HG03442 (cell line): ENCODE data around the gene USP38.
"Not testable (repeated sequence)": the region's sequence is repeated elsewhere in the genome, so short reads cannot be mapped to it uniquely, and the experiment has no call there.

Source experiments
- ATAC-seq: cut with Tn5 transposase; IDR thresholded peaks from one replicate; pipeline ENCODE4 v1.9.1; 2021; ENCODE audit warnings: mild to moderate bottlenecking, moderate library complexity; ENCODE audit not compliant: unreplicated experiment

USP38 gene, protein sequence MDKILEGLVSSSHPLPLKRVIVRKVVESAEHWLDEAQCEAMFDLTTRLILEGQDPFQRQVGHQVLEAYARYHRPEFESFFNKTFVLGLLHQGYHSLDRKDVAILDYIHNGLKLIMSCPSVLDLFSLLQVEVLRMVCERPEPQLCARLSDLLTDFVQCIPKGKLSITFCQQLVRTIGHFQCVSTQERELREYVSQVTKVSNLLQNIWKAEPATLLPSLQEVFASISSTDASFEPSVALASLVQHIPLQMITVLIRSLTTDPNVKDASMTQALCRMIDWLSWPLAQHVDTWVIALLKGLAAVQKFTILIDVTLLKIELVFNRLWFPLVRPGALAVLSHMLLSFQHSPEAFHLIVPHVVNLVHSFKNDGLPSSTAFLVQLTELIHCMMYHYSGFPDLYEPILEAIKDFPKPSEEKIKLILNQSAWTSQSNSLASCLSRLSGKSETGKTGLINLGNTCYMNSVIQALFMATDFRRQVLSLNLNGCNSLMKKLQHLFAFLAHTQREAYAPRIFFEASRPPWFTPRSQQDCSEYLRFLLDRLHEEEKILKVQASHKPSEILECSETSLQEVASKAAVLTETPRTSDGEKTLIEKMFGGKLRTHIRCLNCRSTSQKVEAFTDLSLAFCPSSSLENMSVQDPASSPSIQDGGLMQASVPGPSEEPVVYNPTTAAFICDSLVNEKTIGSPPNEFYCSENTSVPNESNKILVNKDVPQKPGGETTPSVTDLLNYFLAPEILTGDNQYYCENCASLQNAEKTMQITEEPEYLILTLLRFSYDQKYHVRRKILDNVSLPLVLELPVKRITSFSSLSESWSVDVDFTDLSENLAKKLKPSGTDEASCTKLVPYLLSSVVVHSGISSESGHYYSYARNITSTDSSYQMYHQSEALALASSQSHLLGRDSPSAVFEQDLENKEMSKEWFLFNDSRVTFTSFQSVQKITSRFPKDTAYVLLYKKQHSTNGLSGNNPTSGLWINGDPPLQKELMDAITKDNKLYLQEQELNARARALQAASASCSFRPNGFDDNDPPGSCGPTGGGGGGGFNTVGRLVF

GRCh38 chr4:143184503-143185252 lies at the start of gene USP38:
Gene USP38, plus strand, starts transcription at chr4:143184917. Its CDS starts 534 bp downstream, at chr4:143185451.
- peak; percentile 80 for ATAC-seq

GRCh38 chr4:143135358-143135757 lies 49.4 kb upstream of the USP38 start:
- no peak for ATAC-seq

DNA sequence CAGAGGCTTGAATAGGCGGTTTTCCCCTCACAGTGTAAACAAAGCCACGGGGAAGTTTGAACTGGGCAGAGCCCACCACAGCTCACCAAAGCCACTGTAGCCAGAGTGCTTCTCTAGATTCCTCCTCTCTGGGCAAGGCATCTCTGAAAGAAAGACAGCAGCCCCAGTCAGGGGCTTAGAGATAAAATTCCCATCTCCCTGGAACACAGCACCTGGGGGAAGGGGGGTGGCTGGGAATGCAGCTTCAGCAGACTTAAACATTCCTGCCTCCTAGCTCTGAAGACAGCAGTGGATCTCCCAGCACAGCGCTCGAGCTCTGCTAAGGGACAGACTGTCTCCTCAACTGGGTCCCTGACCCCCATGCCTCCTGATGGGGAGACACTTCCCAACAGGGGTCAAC lies 44.0 kb upstream of the USP38 start:
- ATAC-seq = no peak

DNA sequence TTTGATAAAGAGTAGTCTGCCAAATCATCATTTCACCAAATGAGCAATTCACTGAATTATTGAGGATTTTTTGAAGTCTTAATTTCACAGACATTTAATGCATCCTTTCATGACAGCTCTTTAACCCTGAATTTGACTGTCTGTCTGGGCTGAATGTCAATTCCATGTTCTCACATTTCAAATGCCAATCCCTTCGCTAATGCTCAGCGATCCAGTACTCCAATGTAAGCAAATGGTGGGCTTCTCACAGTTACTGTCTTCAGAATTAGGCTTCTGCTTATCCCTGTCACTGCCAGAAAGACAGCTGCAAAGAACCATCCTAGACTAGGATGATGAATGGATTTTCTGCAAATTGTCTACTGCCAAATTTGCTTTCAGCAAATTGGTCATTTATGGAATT lies 36.2 kb upstream of the USP38 start:
- no peak for ATAC-seq

DNA sequence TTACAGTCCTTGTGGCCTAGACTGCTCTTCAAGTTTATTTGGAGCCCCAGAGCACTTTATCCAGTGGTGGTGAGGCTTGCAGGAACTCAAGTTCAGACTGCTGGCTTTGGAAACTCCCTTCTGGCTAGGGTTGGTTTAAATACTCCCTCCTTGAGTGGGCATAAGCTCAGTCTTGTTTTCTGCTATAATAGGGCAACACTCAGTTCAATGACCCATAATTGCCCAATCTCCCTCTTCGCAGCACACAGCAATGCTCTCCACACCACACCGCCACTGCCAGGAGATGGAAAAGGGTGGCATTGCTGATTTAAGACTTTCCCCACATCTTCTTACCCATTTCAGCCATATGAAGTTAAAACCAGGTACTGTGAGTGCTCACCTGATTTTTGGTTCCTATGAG lies 27.9 kb upstream of the USP38 start:
- ATAC-seq = no peak

DNA sequence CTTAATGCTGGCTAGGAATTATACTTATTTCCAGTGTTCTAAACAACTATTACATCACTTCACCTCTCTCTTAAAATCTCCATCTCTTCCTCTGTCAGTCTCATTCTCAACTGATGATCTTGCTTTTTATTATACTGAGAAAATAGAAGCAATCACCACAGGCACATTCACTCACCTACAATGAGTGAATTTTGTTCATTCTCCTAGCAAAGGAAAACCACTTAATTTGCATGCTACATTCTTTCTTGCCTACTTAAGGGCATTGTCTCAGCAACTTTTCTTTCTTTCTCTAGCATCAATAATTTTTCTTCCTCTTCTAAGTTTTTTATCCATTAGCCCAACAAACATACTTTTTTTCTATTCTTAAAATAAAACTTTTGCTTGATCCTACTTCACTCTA lies 21.1 kb upstream of the USP38 start:
- ATAC-seq = no peak

GRCh38 chr4:143166722-143167121 lies 18.0 kb upstream of the USP38 start:
- ATAC-seq = not testable (repeated sequence)

- no peak for ATAC-seq
Observed at GRCh38 chr4:143178923-143179322, 5.8 kb upstream of the USP38 start.

DNA sequence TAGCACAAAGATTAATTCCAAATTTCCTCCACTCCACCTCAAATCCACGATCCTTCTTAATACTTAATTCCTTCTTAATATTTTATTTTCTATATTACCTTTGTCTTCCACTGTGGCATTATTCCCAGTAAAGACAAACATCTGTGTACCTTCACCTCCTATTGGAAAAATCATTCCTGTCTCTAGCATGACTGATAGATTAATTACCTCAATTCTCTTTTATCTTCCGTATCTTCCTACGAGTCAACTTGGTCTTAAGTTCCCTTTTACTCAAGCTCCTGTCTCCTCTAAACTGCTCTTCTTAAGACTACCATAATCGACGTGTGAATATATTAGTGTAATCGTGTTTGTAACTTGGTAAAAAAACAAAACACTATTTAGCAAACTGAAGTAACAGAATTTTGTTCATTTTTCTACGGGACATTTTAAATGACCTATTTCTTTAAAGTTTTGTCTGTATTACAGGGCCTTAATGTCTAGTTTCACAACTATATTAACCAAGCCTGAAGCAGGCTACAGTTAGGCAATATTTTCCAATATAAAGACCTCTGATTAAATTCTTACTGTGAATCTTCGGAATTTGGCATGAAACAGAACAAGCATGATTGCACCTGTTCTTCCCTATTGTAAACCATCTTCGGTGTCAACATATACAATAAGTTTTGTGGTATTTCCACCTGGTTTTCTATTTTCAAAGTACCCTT lies 1.1 kb upstream of the USP38 start:
- ATAC-seq = no peak

- peak; percentile 15 for ATAC-seq
Observed at GRCh38 chr4:143184217-143184502, 557 bp upstream of the USP38 start.

DNA sequence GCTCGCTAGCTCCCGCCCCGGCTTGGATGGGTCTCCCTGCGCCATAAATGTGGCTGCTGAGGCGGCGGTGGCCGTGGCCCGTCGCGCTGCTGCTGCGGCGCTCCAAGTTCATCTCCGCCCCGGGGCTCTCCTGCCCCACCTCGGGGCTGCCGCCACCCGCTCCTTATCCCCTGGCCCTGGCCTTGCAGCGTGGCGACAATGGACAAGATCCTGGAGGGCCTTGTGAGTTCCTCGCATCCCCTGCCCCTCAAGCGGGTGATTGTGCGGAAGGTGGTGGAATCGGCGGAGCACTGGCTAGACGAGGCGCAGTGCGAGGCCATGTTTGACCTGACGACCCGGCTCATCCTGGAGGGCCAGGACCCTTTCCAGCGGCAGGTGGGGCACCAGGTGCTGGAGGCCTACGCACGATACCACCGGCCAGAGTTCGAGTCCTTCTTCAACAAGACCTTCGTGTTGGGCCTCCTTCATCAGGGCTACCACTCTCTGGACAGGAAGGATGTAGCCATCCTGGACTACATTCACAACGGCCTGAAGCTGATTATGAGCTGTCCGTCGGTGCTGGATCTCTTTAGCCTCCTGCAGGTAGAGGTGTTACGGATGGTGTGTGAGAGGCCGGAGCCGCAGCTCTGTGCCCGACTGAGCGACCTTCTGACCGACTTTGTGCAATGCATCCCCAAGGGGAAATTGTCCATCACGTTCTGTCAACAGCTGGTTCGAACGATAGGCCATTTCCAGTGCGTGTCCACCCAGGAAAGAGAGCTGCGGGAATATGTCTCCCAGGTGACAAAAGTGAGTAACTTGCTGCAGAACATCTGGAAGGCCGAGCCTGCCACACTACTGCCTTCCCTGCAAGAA lies 763 bp downstream of the USP38 start:
- ATAC-seq = peak; percentile 25

DNA sequence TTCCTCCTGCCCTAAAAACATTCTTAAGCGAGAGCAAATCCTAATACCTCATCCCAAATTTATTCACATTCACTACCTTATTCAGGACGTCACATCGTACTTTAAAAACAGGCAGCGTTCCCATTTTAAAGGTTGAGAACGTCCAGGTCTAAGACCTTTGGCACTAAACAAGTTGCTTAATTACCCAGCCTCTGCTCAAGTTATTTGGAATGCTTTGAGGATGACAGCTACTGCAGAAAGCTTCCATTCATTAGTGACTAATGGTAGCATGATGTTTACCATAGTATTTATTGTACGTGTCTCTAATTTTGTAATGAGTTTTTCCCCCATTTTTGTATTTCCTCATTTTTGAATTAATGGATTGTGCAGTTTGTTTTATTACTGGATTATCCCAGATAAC lies 1.5 kb downstream of the USP38 start:
- no peak for ATAC-seq

DNA sequence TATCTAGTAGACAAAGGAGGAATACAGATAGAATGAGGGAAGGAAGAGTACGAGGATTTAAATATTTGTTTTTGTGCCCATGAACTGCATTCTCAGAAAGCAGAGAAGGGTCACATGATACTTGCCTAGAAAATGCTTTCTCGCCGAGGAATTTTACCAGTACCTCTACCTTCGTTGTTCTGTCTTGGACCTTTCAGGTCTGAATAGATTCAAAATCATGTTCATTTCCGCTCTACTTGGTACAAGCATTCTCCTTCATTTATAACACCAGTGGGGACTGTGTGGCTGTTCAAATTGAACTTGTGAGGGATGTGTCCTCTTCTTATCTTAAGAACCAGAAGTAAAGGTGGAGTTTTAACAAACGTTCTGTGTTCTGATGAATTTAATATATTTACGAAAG lies 1.9 kb downstream of the USP38 start:
- no peak for ATAC-seq

DNA sequence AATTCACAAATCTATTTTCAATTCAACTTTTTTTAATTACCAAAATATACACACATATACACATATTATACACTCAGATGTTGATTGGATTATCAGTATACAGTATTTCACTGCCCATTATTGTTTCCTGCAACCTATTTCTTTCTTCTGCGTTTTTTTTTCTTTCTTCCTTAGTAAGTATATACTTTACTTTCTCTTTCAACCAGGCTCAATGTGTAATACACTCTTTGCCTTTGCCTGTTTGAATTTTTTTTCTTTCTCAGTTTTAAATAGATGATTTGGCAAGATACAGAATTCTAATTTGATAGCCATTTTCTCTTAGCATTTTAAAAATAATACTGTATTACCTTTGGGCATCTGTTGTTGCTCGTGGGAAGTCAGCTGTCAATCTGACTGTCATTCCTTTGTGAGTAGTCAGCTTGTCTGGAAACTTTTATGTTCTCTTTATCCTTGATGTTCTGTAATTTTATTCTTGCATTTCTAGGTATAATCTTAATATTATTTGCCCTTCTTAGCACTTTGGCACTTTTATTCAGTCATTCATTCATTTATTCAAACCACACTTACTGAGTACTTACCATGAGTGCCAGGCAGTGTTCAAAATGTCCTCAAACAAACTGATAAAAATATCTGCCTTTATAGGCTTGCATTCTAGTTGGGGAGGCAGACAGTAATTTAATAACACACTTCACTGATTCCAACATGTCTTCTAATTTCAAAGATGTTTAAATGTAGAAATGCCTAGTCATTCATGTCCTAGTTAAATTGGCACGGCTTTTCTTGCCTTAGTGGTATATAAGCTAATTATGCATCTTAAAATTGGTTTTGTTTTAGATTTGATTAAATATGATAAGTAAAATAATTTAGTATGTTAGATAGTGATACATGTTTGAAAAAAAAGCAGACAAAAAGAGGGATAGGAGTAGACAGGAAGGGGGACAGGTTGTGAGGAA lies 3.7 kb downstream of the USP38 start:
- ATAC-seq = no peak

DNA sequence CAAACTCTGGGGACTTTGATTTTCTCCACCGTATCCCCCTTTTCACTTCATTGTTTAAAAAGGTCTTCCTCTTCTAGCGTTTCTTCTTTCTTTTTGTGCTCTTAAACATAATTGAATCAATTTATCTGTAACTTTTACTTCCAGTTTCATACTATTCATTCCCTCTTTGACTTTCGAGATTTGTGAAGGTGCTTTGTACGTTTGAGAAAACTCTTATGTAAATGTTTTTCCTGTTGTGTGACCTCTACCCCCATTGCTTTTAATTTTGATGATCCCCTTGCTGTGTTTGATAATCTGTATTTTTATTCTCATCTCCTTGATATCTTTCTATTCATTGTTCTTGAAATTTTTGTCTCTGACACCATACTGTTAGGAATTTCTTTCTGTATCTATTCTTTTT lies 4.8 kb downstream of the USP38 start:
- peak; percentile 11 for ATAC-seq

DNA sequence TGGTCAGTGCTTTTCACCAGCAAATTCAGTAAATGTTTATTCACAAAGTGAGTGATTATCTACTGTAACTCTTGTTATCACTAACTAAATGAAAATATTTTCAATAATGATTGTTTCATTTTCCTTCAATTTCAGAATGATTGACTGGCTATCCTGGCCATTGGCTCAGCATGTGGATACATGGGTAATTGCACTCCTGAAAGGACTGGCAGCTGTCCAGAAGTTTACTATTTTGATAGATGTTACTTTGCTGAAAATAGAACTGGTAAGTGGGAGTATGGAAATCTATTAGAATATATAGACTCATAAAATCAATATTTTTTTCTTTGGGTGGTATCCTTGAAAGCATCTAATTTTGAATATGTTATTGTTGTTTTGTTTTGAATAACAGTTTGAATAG lies 10.9 kb downstream of the USP38 start:
- ATAC-seq = no peak

DNA sequence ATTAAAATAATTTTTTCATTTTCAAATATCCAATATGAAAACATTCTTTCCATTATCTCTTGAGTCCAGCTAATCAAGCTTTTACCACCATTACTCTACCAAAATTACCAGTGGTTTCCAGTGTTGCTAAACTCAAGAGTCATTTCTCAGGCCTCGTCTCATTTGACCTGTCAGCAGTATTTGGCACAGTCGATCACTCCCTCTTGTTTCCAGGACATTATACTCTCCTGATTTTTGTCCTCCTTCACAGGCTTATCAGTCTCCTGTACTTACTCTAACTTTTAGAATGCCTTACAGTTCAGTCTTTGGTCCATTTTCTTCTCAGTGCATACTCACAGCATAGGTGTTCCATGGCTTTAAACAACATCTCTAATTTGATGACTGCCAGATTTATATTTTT lies 11.6 kb downstream of the USP38 start:
- no peak for ATAC-seq

DNA sequence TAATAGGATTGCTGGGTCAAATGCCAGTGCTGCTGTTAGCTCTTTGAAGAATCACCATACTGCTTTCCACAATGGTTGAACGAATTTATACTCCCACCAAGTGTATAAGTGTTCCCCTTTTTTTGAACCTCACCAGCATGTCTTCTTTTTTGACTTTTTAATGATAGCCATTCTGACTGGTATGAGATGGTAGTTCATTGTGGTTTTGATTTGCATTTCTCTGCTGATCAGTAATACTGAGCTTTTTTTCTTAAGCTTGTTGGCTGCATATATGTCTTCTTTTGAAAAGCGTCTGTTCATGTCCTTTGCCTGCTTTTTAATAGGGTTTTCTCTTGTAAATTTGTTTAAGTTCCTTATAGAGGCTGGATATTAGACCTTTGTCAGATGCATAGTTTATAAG lies 14.8 kb downstream of the USP38 start:
- no peak for ATAC-seq

GRCh38 chr4:143202824-143203223 lies 18.1 kb downstream of the USP38 start:
- no peak for ATAC-seq
